Kidney (tissue), 14 donors: ENCODE measurements around the gene TULP3. TPM values are rescaled to one million over a fixed set of nuclear protein-coding genes. Genes with fewer than 3 reads are reported as not detected.
A peak's percentile ranks its signal among the peaks of the same experiment; 100 is the strongest.

Source experiments
- DNase-seq, 5 donors: peaks; one replicate each; pipeline ENCODE4 v3.0.0-alpha.2; 2013 to 2020
- FAIRE-seq: peaks from 2 replicates; lab custom pipeline; 2012; peaks lifted over from hg19 to GRCh38; lab: Jason Lieb, UNC
- H3K27ac ChIP-seq, 2 donors: one replicate each; pipeline ENCODE4 v1.7.0; 2013; ENCODE audit warnings: low read depth in 2 of 2, low read length in 2 of 2, inconsistent platforms in 1 of 2
- H3K27me3 ChIP-seq: one replicate; pipeline ENCODE4 v1.7.1; 2013; ENCODE audit warnings: low read length, inconsistent platforms; ENCODE audit not compliant: control insufficient read depth, insufficient read depth
- H3K36me3 ChIP-seq, 3 donors: one replicate each; pipeline versions ENCODE4 v1.7.0 to v1.7.1; 2013; ENCODE audit warnings: low read length in 3 of 3, control low read depth in 1 of 3, inconsistent platforms in 1 of 3; ENCODE audit not compliant: insufficient read depth in 3 of 3, control insufficient read depth in 2 of 3
- H3K4me1 ChIP-seq, 3 donors: one replicate each; pipeline versions ENCODE4 v1.7.0 to v1.7.1; 2013; ENCODE audit warnings: low read length in 3 of 3, inconsistent platforms in 1 of 3, low read depth in 1 of 3; ENCODE audit not compliant: control insufficient read depth in 2 of 3, insufficient read depth in 2 of 3
- H3K4me3 ChIP-seq, 3 donors: one replicate each; pipeline versions ENCODE4 v1.7.0 to v1.8.1; 2013; ENCODE audit warnings: low read length in 3 of 3, control low read depth in 1 of 3, inconsistent platforms in 1 of 3
- H3K9ac ChIP-seq, 3 donors: one replicate each; pipeline versions ENCODE4 v1.7.0 to v1.7.1; 2013; ENCODE audit warnings: low read length in 3 of 3, control low read depth in 1 of 3, inconsistent platforms in 1 of 3
- H3K9me3 ChIP-seq, 3 donors: one replicate each; pipeline versions ENCODE4 v1.7.0 to v1.7.1; 2013; ENCODE audit warnings: low read length in 3 of 3, control low read depth in 1 of 3, inconsistent platforms in 1 of 3; ENCODE audit not compliant: control insufficient read depth in 2 of 3, insufficient read depth in 1 of 3
- CTCF ChIP-seq: IDR thresholded peaks from 3 replicates; pipeline ENCODE4 v1.5.1; 2012; ENCODE audit warnings: mild to moderate bottlenecking, moderate library complexity, borderline replicate concordance; ENCODE audit not compliant: insufficient read depth; ENCODE audit errors: extremely low read depth
- intact Hi-C: fragments of 100-400 bp; cut with DNase I; formaldehyde crosslinking; loops from one replicate; pipeline ENCODE4 v1.11.1; 2022
- polyA plus RNA-seq: library from polyadenylated mRNA; stranded (reverse); fragments of 350-450 nt; fragmentation: Illumina TruSeq; extraction: RNeasy Lipid Tissue Mini Kit (QIAGEN cat#74804); gene quantifications from one replicate; pipeline ENCODE4 v1.2.3, GENCODE V29; 2014; ENCODE audit warnings: low read depth, low replicate concordance; ENCODE audit not compliant: insufficient read depth
- total RNA-seq: library from RNA; stranded (reverse); fragmentation: NEBNext Ultra II Directional; extraction: Animal tissue kit (Norgen Biotek cat#: 25700); gene quantifications from one replicate; pipeline ENCODE4 v1.2.1, GENCODE V29; 2021
- donor health status: control.
- donor health status: control.
- donor health status: control.
- donor health status: control.
- donor health status: control.
- donor health status: DM: yes; HTN: yes; CAD: no.
- donor health status: Normal renal cell carcinoma (clear cell type).

The TULP3 gene
- total and polyA plus RNA-seq, 2 donors from 2014 or later = 20.3 to 23.0 TPM

- no peaks in the 10 kb centered on the region for H3K36me3 ChIP-seq
- peaks cover 0 to 6% (median 5%) of the 10 kb centered on the region in 3 donors for H3K4me1 ChIP-seq
- no peak overlapping the region for H3K4me3 ChIP-seq
- intact Hi-C loops = no loop called here
- peak in 3 of 5 donors; percentile 14 to 31 (median 16) for DNase-seq
- H3K27ac ChIP-seq = no peak overlapping the region
- no peak for TF ChIP-seq CTCF
- no peaks in the 10 kb centered on the region for H3K27me3 ChIP-seq
- no peak for FAIRE-seq
- H3K9ac ChIP-seq = no peak overlapping the region
- H3K9me3 ChIP-seq = no peaks in the 10 kb centered on the region
Measured at GRCh38 chr12:2904260-2904659, 13.6 kb downstream of the TULP3 start.

GRCh38 chr12:2912216-2912575, 21.5 kb downstream of the TULP3 start:
- TF ChIP-seq CTCF = no peak
- Histone ChIP-seq H3K27me3 (no peaks in the 10 kb centered on the region), H3K9ac (no peak overlapping the region), H3K9me3 (no peaks in the 10 kb centered on the region), H3K4me3 (no peak overlapping the region), H3K36me3 (peaks cover 2 to 10% (median 6%) of the 10 kb centered on the region in 3 donors), H3K4me1 (no peaks in the 10 kb centered on the region), H3K27ac (no peak overlapping the region)
- FAIRE-seq (no peak), DNase-seq (no peak)
- intact Hi-C loops = no loop called here

- FAIRE-seq (no peak), DNase-seq (no peak)
- H3K9me3 ChIP-seq = no peaks in the 10 kb centered on the region
- H3K36me3 ChIP-seq = peaks cover 5 to 24% (median 14%) of the 10 kb centered on the region in 3 donors
- no peaks in the 10 kb centered on the region for H3K4me1 ChIP-seq
- no peak overlapping the region for H3K9ac ChIP-seq
- no peak overlapping the region for H3K27ac ChIP-seq
- intact Hi-C loops = no loop called here
- no peak for TF ChIP-seq CTCF
- no peaks in the 10 kb centered on the region for H3K27me3 ChIP-seq
- H3K4me3 ChIP-seq = no peak overlapping the region
Measured at GRCh38 chr12:2919249-2919648, 28.6 kb downstream of the TULP3 start.

GRCh38 chr12:2922329-2922728, 31.6 kb downstream of the TULP3 start:
- intact Hi-C loops = no loop called here
- Histone ChIP-seq H3K9me3 (no peaks in the 10 kb centered on the region), H3K27me3 (no peaks in the 10 kb centered on the region), H3K36me3 (peaks cover 8 to 30% (median 21%) of the 10 kb centered on the region in 3 donors), H3K9ac (no peak overlapping the region), H3K27ac (no peak overlapping the region), H3K4me1 (no peaks in the 10 kb centered on the region), H3K4me3 (no peak overlapping the region)
- no peak for FAIRE-seq
- no peak for DNase-seq
- TF ChIP-seq CTCF = no peak
